ENCODE data around the gene CHID1. TPM values are rescaled to one million over a fixed set of nuclear protein-coding genes. Genes with fewer than 3 reads are reported as not detected.

Gene CHID1
- 25.9 and 43.4 TPM in 2 replicates for total RNA-seq (2014; rRNA removed; shearing (Covaris generic))
- polyA plus RNA-seq (2015; cell fraction: cytosol; rRNA removed), result 166 and 194 TPM in 2 replicates
- 122 and 125 TPM in 2 replicates for polyA plus RNA-seq (2015; cell fraction: nucleus; rRNA removed)

DNA sequence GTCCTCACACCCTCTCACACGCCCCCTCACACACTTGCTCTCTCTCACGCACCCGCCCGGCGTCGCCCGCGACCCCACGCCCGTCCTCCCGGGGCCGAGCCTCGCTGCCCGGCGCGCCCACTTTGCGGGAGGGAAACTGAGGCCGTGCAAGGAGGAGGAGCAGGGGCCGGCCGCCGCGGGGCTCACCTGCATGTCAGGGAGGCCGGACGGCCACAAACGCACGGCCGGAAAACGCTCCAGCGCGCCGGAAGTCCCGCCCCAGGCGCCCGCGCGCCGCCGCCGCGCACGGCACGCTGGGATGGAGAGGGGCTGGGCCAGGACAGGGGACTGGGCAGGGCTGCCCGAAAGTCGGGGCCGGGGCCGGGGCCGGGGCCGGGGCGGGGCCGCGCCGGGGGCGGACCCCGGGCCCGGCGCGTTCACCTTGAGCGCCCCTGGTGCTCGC is at the start of gene CHID1:
Gene CHID1 (minus strand): TSS at position 222 of the 442 bp plus-strand sequence. CDS start 5,994 bp downstream, outside the sequence.
- peak; percentile 86 for DNase-seq (ENCODE audit: low read depth)

DNA sequence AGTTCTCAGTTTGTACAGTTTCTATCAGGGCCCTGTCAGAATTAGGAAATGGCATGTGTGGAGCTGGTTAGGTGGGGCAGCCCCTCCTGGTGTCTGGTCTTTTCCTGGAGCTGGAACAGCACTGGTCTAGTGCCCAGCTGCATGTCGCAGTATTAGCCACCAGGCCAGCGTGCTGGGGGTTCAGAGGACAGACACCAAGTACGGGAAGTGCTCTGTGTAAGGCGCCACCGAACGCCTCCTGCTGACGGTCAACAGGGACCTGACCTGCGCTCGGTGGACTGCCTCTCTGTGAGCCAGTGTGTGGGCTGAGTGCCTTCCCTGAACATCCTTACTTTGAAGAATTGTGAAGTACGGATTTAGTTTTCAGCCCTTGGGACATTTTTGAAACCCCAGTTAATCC is 49.0 kb upstream of the CHID1 start:
- no peak for DNase-seq (ENCODE audit: low read depth)

DNA sequence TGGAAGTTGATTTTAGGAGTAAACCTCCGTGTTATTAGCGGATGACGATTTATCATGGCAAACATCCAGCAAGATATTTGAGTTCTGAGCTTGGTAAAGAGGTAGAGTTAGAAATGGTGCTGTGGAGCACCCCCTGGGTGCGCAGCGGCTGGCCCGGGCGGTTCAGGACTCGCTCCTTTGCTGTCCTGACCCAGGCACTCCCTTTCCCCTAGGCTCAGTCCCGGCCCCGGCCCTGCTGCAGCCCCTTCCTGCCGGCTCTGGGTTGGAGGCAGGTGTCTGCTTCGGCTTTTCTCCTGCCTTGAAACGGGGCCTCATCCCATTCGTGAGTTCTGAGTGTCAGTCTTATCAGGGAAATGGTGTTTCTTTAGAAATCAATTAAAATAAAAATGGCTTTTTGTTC is 48.4 kb upstream of the CHID1 start:
- DNase-seq (ENCODE audit: low read depth), result no peak

DNA sequence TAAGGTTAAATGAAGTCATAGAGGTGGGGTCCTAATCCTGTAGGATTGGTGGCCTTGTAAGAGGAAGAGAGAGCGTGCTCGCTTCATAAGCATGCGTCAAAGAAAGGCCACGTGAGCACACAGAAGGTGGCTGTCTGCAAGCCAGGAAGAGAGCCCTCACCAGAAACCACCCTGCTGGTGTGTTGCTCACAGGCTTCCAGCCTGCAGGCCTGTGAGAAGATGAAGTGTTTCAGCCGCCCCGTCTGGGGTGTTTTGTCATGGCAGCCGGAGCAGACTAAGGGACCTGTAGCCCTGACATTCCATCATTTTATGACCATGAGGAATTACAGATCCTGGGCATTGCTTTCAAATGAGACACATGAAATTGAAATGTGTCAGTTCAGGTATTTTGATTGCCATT is 47.5 kb upstream of the CHID1 start:
- DNase-seq (ENCODE audit: low read depth), result no peak

DNA sequence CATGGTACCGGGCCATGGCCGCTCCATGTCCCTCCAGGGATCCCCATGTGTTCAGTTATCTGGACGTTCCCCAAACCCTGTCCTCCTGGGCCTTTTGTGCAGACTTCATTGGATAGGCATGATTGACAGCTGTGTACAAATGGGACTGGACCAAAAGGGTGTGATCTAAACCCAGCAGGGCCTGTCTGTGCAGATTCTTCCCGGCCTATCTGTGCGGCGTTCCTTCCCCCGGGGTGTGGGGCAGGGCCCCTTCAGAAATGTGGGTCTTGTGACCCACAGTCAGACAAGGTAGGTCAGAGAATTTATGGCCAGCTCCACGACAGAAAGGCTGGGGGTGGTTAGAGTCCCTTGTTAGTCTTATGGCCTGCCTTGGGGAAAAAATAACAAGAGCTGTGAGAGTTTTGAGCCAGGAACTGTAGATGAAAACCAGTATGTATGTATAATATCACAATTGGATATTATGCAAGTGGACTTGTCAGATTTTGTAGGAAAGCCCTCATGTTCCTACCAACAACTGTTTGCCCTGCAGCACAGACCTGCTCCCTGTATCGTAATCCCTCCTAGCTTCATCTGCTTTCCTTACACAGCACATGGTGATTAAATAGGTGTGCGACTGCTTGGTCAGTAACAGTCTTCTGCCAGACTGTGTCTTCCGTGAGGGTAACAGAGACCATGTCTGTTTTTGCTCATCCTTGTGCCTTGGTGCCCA is 46.8 kb upstream of the CHID1 start:
- no peak for DNase-seq (ENCODE audit: low read depth)

DNA sequence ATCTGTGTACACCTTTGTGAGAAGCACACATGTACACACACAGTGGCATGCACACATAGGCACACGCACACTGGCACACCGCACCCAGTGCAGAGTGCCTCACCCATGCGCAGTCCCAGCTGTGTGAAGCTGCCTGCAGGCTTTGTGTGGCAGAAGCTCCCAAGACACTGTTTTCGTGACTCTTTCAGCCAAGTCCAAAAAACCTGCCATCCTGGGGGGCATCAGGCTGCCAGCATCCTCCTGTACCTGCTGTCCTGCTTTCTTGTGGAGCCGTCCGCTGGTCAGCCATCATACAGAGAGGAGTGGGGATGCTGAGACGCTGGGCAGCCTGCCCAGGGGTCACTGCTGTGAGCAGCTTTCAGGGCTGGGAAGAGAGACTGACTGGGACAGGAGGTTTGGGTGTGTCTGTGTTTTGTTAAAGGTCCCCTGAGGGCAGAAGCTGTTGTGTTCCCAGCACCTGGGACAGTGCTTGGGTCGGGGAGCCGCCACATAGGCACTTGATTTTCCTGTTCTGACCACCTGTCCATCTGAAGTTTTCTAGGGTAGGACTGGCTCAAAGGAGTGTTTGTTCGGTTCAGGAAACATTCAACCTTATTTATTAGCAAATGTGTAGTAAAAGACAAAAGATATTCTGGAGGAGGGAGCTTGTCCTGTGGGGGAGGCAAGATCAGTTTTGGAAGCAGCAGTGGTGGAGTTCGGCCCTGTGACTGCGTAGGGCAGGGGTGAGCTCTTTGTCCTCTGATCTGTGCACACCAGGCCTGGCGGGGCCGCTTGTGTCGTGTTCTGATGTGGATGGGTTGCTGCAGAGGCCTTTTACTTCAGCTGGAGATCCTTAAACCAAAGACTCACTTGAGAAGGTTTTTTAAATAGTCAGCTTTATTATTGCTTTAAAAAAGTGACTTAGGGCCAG is 44.8 kb upstream of the CHID1 start:
- DNase-seq (ENCODE audit: low read depth), result no peak

DNA sequence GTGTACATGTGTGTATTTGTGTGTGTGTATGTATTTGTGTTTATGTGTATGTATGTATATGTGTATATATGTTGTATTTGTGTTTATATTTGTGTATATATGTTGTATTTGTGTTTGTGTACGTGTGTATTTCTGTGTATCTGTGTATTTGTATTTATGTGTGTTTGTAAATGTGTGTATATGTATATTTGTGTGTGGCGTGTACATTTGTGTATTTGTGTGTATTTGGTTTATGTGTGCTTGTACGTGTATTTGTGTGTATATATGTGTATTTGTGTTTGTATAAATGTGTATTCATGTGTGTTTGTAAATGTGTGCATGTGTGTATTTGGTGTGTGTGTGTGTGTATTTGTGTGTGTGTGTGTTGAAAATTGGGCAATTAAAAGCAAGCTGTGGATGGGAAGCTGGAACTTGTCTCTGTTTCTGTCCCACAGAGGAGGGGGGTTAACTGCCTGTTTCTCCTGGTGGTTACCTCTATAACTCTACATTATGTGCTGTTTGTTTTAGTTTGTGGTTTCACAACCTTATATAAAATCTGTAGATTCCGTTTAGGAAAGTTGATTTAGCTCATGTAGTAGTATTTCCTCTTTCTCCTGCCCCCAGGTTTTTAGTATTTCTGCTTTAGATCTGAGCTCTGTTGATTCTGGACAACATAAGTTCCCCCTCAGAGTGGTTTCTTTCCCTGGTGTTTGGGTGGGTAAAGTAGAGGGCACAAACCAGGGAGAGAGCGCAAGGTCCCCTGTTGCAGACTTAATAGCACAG is 44.0 kb upstream of the CHID1 start:
- DNase-seq (ENCODE audit: low read depth), result no peak

DNA sequence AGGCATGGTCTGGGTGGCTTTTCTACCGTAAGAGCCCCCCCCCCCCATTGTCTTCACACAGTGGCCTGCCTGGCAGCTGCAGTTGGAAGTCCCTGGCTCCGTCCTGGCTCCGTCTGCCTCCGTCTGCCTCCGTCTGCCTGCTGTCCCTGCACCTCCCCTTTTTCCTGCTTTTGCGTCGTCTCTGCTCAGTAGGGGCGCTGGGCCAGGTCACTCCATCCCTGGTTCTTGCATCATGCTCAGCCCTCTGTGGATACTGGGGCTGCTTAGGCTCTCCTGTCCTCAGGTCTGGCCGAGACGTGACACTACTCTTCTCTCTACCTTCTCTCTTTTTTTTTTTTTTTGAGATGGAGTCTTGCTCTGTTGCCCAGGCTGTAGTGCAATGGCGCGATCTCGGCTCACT is 42.9 kb upstream of the CHID1 start:
- DNase-seq (ENCODE audit: low read depth), result no peak

DNA sequence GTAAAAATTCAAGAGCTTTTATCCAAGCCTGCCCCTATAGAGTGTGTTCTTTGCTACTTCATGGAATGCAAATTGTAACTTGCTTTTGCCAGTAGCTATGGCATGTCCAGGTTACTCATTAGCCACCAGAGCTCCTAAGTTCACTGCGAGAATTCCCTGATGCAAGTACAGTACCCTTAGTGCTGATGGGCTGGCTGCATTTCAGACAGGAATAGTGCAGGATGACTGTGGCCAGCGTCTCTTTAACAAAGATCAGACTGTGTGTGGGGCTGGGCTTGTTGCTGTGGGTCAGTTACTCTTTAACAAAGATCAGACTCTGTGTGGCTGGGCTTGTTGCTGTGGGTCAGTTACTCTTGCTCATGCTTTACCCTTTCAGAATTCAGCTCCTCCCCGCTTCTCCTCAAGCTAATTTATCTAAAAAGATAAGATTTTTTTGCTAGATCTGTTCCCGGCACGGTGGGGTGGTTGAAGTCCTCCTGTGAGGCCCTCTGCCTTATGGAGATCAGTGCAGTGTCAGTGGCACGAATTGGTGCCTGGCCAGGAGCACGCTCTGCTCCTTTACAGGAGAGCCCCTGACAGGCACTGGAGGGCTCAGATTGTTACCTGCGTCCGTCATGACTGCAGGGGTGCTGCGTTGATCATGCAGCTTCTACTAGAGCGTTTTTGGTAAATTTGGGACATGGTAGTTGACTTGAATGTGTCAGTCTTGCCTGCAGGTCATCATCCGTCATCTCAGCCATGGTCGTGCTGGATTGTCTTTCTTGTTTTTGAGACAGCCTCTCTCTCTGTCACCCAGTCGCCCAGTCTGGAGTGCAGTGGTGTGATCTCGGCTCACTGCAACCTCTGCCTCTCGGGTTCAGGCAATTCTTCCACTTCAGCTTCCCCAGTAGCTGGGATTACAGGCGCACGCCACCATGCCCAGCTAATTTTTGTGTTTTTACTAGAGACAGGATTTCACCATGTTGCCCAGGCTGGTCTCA is 42.1 kb upstream of the CHID1 start:
- DNase-seq (ENCODE audit: low read depth), result no peak

DNA sequence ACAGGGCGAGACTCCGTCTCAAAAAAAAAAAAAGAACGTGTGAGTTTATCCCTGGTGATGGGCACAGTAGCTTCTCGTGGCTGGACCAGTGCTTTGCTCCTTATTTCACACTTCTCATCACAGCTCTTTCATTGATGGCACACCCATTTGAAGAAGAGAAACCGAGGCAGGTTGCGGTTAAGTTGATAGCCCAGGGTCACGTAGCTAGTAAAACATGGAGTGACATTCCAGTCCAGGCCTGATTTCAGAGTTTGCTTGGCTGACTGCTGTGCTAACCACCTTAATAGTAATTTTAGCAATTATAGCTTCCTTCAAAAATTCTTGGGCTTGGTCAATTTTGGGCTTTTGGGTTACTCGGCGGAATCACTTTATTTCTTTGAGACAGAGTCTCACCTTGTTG is 40.9 kb upstream of the CHID1 start:
- no peak for DNase-seq (ENCODE audit: low read depth)

DNA sequence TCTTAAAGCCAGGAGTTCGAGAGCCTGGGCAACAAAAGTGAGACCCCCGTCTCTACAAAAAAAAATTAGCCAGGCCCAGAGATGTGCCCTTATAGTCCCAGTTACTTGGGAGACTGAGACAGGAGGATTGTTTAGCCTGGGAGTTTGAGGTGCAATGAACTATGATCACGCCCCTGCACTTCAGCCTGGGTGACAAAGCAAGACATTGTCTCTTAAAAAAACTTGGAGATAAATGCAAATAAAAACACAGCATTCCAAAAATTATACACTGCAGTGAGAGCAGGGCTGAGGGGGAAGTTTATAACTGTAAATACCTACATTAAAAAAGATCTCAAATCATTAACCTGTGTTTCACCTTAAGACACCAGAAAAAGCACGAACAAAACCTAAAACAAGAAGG is 37.1 kb upstream of the CHID1 start:
- DNase-seq (ENCODE audit: low read depth), result no peak

DNA sequence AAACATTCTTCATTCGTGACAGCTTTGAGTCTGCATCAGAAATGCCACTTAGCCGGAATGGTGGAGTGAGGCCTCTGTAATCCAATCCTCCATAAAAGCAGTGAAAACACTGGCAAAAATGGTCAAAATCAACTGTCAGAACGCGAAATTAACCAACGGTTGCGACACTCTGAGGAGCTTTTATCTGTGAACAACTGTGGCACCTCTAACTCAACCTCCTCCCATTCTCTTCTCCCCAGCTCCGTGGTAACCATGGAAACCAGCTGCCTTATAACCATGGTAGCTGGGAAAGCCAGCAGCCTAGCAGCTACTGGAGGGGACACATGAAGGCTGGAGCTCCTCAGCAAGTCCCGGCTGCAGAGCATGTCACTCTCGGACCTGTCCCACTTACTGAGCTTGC is 35.4 kb upstream of the CHID1 start:
- DNase-seq (ENCODE audit: low read depth), result no peak

DNA sequence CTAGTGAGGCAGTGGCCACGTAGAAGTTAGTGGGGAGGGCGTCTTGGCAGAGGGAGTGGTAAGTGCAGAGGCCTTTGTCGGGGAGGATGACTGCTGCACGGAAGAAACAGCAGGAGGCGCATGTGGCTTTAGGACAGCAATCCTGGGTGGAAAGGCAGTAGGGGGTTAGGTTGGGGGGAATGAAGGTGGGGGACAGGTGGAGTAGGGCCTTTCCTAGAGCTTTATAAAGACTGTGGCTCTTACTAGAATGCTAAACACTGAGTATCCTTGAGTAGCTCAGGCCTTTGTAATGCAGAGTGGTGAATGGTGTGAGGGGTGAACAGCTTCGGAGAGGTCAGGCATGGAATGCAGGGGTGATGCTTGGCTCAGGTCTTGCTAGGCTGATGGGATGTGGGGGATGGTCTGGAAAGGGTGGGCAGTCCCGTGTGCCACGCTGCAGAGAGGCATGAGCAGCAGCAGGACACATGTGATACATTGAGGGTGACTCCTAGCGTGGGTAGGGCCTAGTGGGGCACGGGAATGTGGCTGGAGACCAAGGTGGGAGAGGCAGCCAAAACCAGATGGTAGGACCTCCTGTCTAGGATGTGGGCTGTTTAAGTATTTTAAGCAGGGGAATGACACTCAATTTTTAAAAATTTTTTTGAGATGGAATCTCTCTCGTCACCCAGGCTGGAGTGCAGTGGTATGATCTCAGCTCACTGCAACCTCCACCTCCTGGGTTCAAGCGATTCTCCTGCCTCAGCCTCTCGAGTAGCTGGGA is 34.3 kb upstream of the CHID1 start:
- DNase-seq (ENCODE audit: low read depth), result no peak

DNA sequence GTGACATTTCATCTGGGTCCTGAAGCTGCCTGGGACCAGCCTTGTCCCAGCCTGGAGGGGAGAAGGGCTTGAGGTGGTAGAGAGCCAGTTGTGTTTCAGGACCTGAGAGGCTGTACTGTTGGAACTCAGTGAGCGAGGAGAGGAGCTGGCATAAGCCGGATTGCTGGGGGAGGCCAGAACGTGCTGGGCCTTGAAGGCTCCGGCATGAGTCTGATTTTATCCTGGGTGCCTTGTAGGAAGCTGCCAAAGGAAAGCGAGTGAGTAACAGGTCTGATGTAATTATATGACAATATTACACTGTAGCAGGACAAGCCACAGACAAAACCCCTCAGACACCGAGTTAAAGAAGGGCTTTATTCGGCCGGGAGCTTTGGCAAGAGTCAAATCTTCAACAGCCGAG is 32.2 kb upstream of the CHID1 start:
- DNase-seq (ENCODE audit: low read depth), result no peak

DNA sequence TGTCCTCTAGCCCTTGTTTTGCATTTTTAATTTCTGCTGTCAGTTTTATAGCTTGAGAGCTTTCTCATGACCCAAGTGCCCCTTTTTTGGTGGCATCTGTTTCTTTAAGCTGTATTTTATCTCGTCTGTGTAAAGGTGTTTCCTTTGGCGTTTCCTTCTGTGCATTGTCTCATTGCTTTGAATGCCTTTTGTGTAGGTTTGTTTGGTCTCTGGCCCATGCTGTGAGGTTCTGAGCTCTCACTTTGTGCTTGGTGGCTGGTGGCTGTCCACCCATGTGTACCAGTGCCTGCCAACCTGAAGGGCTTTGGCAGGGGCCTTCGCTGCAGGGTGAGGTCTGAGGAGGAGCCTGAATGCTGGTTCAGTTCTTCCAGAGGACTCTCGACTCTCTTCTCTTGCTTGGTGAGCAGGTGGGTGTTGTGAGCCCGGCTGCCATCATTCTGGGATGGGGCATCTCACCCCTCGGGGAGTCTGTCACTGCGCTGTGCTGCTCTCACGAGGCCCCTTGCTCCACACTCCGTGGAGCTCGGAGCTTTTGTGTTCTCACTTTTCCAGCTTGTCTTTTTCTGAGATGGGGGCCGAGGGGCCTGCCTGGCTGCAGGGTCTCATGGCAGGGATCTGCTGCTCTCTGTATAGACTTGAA is 30.0 kb upstream of the CHID1 start:
- DNase-seq (ENCODE audit: low read depth), result no peak

DNA sequence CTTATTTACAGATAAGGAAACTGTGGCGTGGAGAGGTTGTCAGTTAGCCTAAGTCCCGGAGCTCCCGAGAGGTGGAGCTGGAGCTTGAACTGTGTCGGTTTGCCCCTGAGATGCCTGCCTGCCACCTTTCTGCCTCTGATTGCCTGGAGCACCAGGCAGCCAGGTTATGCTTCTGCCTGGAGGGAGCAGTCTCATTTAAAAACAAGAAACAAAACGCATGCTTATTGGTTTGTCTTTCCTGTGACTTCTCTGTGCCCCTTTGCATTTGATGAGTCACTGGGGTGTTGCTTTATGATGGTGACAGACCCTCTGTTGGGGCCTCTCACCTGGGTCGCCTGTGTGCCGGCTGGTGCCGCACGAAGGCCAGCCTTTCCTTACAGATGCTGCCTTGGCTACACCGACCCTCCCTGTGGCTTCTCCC is 27.2 kb upstream of the CHID1 start:
- no peak for DNase-seq (ENCODE audit: low read depth)

DNA sequence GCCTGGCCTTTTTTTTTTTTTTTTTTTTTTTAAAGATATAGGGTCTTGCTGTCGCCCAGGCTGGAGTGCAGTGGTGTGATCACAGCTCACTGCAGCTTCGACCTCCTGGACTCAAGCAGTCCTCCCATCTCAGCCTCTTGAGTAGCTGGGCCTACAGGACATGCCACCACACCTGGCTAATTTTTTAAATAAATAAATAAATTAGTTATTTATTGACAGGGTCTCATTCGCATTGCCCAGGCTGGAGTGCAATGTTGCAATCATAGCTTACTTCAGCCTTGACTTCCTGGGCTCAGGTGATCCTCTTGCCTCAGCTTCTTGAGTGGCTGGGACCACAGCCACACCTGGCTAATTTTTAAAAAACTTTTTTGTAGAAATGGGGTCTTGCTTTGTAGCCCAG is 25.6 kb upstream of the CHID1 start:
- DNase-seq (ENCODE audit: low read depth), result no peak

DNA sequence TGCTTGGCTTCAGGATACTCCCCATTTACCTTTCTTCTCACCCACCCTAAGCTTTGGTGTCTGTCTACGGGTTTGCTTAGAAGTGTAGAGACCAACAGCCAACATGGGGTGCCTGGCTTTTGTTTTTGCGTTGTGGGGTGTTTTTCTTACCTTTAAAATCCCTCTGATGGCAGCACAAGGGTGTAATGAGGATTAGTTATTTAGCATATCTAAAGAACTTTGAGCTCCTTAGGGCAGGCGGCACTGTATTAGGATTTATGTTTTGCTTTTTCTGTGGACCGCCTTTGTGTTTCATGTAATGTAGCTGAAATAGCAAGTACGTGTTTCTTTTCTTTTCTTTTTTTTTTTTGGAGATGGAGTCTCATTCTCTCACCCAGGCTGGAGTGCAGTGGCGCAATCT is 23.9 kb upstream of the CHID1 start:
- DNase-seq (ENCODE audit: low read depth), result no peak

DNA sequence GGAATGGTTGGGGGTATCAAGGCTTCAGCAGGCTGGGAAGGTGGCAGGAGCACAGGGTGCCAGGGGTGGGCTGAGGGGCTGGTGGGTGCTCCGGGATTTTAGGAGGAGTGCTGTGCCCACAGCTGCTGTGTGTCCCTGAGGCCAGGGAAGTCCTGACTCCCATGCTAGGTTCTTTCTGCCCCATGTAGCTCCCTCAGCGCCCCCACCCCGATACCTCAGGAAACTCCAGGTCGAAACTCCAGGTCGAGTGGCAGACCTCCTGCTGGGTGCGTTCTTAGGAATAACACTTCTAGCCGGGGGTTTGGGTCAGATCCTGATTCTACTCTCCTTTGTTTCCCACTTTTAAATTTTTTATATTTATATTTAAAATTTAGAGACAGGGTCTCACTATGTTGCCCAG is 23.3 kb upstream of the CHID1 start:
- no peak for DNase-seq (ENCODE audit: low read depth)
